Mesenchymal stem cell (in vitro differentiated cells and primary cell): ENCODE results near the gene DUS1L.

ENCODE experiments used
- DNase-seq: peaks from one replicate; pipeline ENCODE4 v3.0.0-alpha.2; 2013
- H2AFZ ChIP-seq: one replicate; pipeline ENCODE4 v1.6.1; 2013; ENCODE audit warnings: low read depth, mild to moderate bottlenecking, control low read depth, inconsistent platforms, low read length, moderate library complexity
- H2AK5ac ChIP-seq: 2 replicates; pipeline ENCODE4 v1.6.1; 2013; ENCODE audit warnings: low read length, moderate library complexity, mild to moderate bottlenecking, inconsistent platforms; ENCODE audit not compliant: severe bottlenecking
- H2BK120ac ChIP-seq: one replicate; pipeline ENCODE4 v1.6.1; 2013; ENCODE audit warnings: low read depth, mild to moderate bottlenecking, inconsistent platforms, low read length, moderate library complexity
- H2BK12ac ChIP-seq, 2 experiments: one replicate each; pipeline ENCODE4 v1.6.1; 2013; ENCODE audit warnings: inconsistent platforms in 2 of 2, low read length in 2 of 2, mild to moderate bottlenecking in 2 of 2, moderate library complexity in 2 of 2, control low read depth in 1 of 2
- H2BK15ac ChIP-seq: one replicate; pipeline ENCODE4 v1.6.1; 2013; ENCODE audit warnings: mild to moderate bottlenecking, low read depth, inconsistent platforms; ENCODE audit not compliant: poor library complexity, severe bottlenecking
- H2BK5ac ChIP-seq: 2 replicates; pipeline ENCODE4 v1.6.1; 2013; ENCODE audit warnings: low read depth, mild to moderate bottlenecking, low read length, control low read depth, inconsistent platforms; ENCODE audit not compliant: poor library complexity, severe bottlenecking
- H3K14ac ChIP-seq, 2 experiments: one replicate each; pipeline ENCODE4 v1.6.1; 2013; ENCODE audit warnings: inconsistent platforms in 2 of 2, low read length in 2 of 2, control low read depth in 1 of 2, mild to moderate bottlenecking in 1 of 2, moderate library complexity in 1 of 2
- H3K18ac ChIP-seq, 2 experiments: one replicate each; pipeline ENCODE4 v1.6.1; 2013; ENCODE audit warnings: inconsistent platforms in 2 of 2, low read length in 2 of 2, control low read depth in 1 of 2, low read depth in 1 of 2, mild to moderate bottlenecking in 1 of 2
- H3K23ac ChIP-seq, 2 experiments: one replicate each; pipeline ENCODE4 v1.6.1; 2013; ENCODE audit warnings: inconsistent platforms in 2 of 2, low read length in 2 of 2, mild to moderate bottlenecking in 2 of 2, moderate library complexity in 2 of 2, control low read depth in 1 of 2
- H3K27ac ChIP-seq: 2 replicates; pipeline ENCODE4 v1.5.1; 2013; ENCODE audit warnings: mild to moderate bottlenecking, moderate library complexity, low read length, control low read depth, inconsistent platforms; ENCODE audit not compliant: poor library complexity, severe bottlenecking
- H3K27me3 ChIP-seq, 2 experiments: 2 replicates each; pipeline versions ENCODE4 v1.6.1 to v1.7.0; 2013; ENCODE audit warnings: low read length in 2 of 2, mild to moderate bottlenecking in 2 of 2, moderate library complexity in 2 of 2, control low read depth in 1 of 2, inconsistent platforms in 1 of 2; ENCODE audit not compliant: control insufficient read depth in 1 of 2, insufficient read depth in 1 of 2
- H3K36me3 ChIP-seq, 2 experiments: 2 replicates each; pipeline versions ENCODE4 v1.6.1 to v1.7.0; 2013; ENCODE audit warnings: low read length in 2 of 2, control low read depth in 1 of 2, inconsistent platforms in 1 of 2, low read depth in 1 of 2, mild to moderate bottlenecking in 1 of 2; ENCODE audit not compliant: insufficient read depth in 2 of 2, control insufficient read depth in 1 of 2
- H3K4ac ChIP-seq, 2 experiments: one replicate each; pipeline ENCODE4 v1.6.1; 2013; ENCODE audit warnings: inconsistent platforms in 2 of 2, low read length in 2 of 2, mild to moderate bottlenecking in 2 of 2, moderate library complexity in 2 of 2, control low read depth in 1 of 2, low read depth in 1 of 2
- H3K4me1 ChIP-seq: 2 replicates; pipeline ENCODE4 v1.6.1; 2013; ENCODE audit warnings: low read depth, low read length, control low read depth; ENCODE audit not compliant: control insufficient read depth, insufficient read depth
- H3K4me2 ChIP-seq: 2 replicates; pipeline ENCODE4 v1.6.1; 2013; ENCODE audit warnings: low read length, mild to moderate bottlenecking, inconsistent platforms; ENCODE audit not compliant: poor library complexity, severe bottlenecking
- H3K4me3 ChIP-seq, 2 experiments: 2 replicates each; pipeline versions ENCODE4 v1.5.1 to v1.7.0; 2013; ENCODE audit warnings: low read length in 2 of 2, mild to moderate bottlenecking in 2 of 2, control low read depth in 1 of 2, low read depth in 1 of 2; ENCODE audit not compliant: insufficient read depth in 1 of 2
- H3K79me1 ChIP-seq: replicated peaks from 2 replicates; pipeline ENCODE4 v1.6.1; 2013; ENCODE audit warnings: mild to moderate bottlenecking, control low read depth, low read length, inconsistent platforms; ENCODE audit not compliant: poor library complexity, severe bottlenecking
- H3K9ac ChIP-seq: 2 replicates; pipeline ENCODE4 v1.7.0; 2013; ENCODE audit warnings: mild to moderate bottlenecking, low read length, moderate library complexity
- H3K9me3 ChIP-seq: 2 replicates; pipeline ENCODE4 v1.7.0; 2013; ENCODE audit warnings: mild to moderate bottlenecking, low read length; ENCODE audit not compliant: control insufficient read depth
- H4K8ac ChIP-seq: one replicate; pipeline ENCODE4 v1.6.1; 2013; ENCODE audit warnings: inconsistent platforms, mild to moderate bottlenecking, low read length, moderate library complexity
- H4K91ac ChIP-seq: one replicate; pipeline ENCODE4 v1.6.1; 2013; ENCODE audit warnings: mild to moderate bottlenecking, low read length, inconsistent platforms
- WGBS: methylation state at CpG from one replicate; pipeline ENCODE4 v1.1.7; 2013; ENCODE audit warnings: mixed read lengths; 5-methylcytosine and 5-hydroxymethylcytosine counted together

DUS1L gene

GRCh38 chr17:82076018-82076784 lies 10.6 kb upstream of the DUS1L start:
- no peak for DNase-seq
- Histone ChIP-seq H3K27me3 (no peaks in the 10 kb centered on the region), H3K14ac (no peak overlapping the region), H4K8ac (peak overlapping the region; percentile 7), H3K4me3 (no peak overlapping the region), H2BK15ac (no peak overlapping the region), H3K27ac (no peak overlapping the region), H3K23ac (no peak overlapping the region), H2AK5ac (no peak overlapping the region), H3K4me1 (peaks cover 3% of the 10 kb centered on the region), H4K91ac (no peak overlapping the region), H3K79me1 (peaks cover 10% of the 10 kb centered on the region), H3K4me2 (no peak overlapping the region), H3K4ac (no peak overlapping the region), H3K9me3 (no peaks in the 10 kb centered on the region), H3K36me3 (peaks cover 31 to 47% of the 10 kb centered on the region in 2 experiments), H2BK120ac (no peak overlapping the region), H3K18ac (no peak overlapping the region), H2BK12ac (no peak overlapping the region), H2BK5ac (no peak overlapping the region), H2AFZ (no peak overlapping the region), H3K9ac (no peak overlapping the region)
- WGBS: 89% methylated on average over 25 of the region's 25 CpGs

GRCh38 chr17:82073446-82073845 lies 7.8 kb upstream of the DUS1L start:
- H4K91ac ChIP-seq: no peak overlapping the region
- no peak overlapping the region for H3K9ac ChIP-seq
- no peak overlapping the region for H3K23ac ChIP-seq
- no peak overlapping the region for H3K4me3 ChIP-seq
- no peak overlapping the region for H3K14ac ChIP-seq
- H3K18ac ChIP-seq: no peak overlapping the region
- no peaks in the 10 kb centered on the region for H3K9me3 ChIP-seq
- H3K27me3 ChIP-seq: no peaks in the 10 kb centered on the region
- no peak overlapping the region for H2BK12ac ChIP-seq
- no peak overlapping the region for H3K27ac ChIP-seq
- no peak overlapping the region for H2AFZ ChIP-seq
- WGBS: 93% methylated on average over 9 of the region's 9 CpGs
- H3K4ac ChIP-seq: no peak overlapping the region
- no peak overlapping the region for H2AK5ac ChIP-seq
- H3K4me1 ChIP-seq: no peaks in the 10 kb centered on the region
- DNase-seq: no peak
- H4K8ac ChIP-seq: no peak overlapping the region
- H2BK15ac ChIP-seq: no peak overlapping the region
- H2BK120ac ChIP-seq: no peak overlapping the region
- H3K4me2 ChIP-seq: no peak overlapping the region
- no peaks in the 10 kb centered on the region for H3K79me1 ChIP-seq
- no peak overlapping the region for H2BK5ac ChIP-seq
- H3K36me3 ChIP-seq: peaks cover 8 to 20% of the 10 kb centered on the region in 2 experiments

DNA sequence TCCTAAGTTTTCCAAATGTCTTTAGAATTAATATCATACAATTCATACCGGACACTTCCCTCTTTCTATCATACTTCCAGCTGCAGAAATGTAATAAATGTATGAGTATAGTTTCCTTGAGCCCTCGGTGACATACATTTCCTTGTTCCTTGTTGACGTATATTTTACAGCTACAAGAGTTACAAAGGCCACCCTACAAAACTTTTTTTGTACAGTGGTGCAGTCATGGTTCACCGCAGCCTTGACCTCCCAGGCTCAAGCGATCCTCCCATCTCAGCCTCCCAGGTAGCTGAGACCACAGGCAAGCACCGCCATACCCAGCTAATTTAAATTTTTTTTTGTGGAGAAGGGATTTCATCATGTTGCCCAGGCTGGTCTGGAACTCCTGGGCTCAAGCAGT lies 7.2 kb upstream of the DUS1L start:
- WGBS: 93% methylated on average over 5 of the region's 6 CpGs
- Histone ChIP-seq H3K4me3 (no peak overlapping the region), H2AFZ (no peak overlapping the region), H3K79me1 (no peaks in the 10 kb centered on the region), H3K23ac (no peak overlapping the region), H3K36me3 (peaks cover 3 to 13% of the 10 kb centered on the region in 2 experiments), H4K91ac (no peak overlapping the region), H2BK15ac (no peak overlapping the region), H2BK5ac (no peak overlapping the region), H4K8ac (no peak overlapping the region), H2BK12ac (no peak overlapping the region), H3K9me3 (no peaks in the 10 kb centered on the region), H3K27ac (no peak overlapping the region), H2AK5ac (no peak overlapping the region), H3K14ac (no peak overlapping the region), H3K9ac (no peak overlapping the region), H3K4me2 (no peak overlapping the region), H2BK120ac (no peak overlapping the region), H3K18ac (no peak overlapping the region), H3K27me3 (no peaks in the 10 kb centered on the region), H3K4me1 (no peaks in the 10 kb centered on the region), H3K4ac (no peak overlapping the region)
- no peak for DNase-seq

DNA sequence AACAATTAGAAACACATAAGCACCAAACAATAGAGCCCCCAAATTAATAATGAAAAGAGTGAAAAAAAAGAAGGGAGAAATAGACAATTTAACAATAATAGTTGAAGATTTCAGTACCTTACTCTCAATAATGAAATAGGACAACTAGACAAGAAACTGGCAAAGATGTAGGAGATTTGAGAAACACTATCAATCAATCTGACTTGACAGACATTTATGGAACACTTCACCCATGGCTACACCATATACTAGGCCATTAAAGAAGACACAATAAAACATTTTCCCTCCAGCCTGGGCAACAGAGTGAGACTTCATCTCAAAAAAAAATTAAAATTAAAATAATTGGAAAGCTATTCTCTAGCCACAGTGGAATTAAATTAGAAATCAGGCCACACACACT lies 5.0 kb upstream of the DUS1L start:
- no peak overlapping the region for H3K4me2 ChIP-seq
- H4K8ac ChIP-seq: no peak overlapping the region
- no peak overlapping the region for H3K4ac ChIP-seq
- H3K23ac ChIP-seq: no peak overlapping the region
- no peak overlapping the region for H3K18ac ChIP-seq
- H3K27me3 ChIP-seq: no peaks in the 10 kb centered on the region
- no peak overlapping the region for H3K4me3 ChIP-seq
- H3K9ac ChIP-seq: no peak overlapping the region
- H2AFZ ChIP-seq: no peak overlapping the region
- H2BK5ac ChIP-seq: no peak overlapping the region
- H3K9me3 ChIP-seq: no peaks in the 10 kb centered on the region
- no peak overlapping the region for H4K91ac ChIP-seq
- peaks cover 7% of the 10 kb centered on the region for H3K4me1 ChIP-seq
- H2BK12ac ChIP-seq: no peak overlapping the region
- no peak overlapping the region for H2BK15ac ChIP-seq
- no peak overlapping the region for H3K14ac ChIP-seq
- no peak overlapping the region for H3K27ac ChIP-seq
- H2BK120ac ChIP-seq: no peak overlapping the region
- H3K79me1 ChIP-seq: peaks cover 7% of the 10 kb centered on the region
- H3K36me3 ChIP-seq: no peaks in the 10 kb centered on the region
- DNase-seq: no peak
- no peak overlapping the region for H2AK5ac ChIP-seq
